Measurements from ENCODE around the gene AMPD2. TPM values are rescaled to one million over a fixed set of nuclear protein-coding genes. Genes with fewer than 3 reads are reported as not detected.

The AMPD2 gene
- total and polyA plus RNA-seq, 9 of the 15 experiments (the other 6 are each of a cell fraction or from before 2014, with no cell fraction given): 2.0 to 77.7 (median 28.2) TPM

DNA sequence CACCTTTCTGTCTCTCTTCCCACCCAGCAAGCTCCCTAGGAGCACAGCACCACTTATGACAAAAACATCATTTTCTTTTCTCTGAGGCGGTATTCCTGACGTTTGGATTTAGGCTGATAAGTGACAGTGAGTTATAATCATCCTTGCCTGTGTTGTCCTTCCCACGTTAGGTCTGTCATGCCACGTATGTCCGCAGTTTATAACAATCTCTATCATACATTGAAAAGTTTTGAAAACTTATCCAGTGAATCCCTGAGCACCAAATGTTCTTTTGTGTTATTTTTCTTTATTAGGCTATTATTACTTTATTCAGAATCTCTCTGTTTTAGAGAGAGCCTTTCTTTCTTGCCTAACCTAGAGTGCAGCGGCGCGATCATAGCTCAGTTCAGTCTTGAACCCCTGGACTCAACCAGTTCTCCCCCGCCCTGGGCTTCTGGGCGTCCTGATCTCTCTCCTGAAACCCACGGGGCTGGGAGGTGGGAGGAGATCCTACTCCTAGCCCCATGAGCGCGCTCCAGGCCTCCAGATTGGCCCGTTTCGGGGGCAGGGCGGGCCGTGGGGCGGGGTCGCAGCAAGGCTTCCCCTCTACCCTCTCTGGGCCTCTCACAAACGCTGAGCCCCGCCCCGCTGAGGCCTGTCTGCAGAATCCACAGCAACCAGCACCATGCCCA lies 48.0 kb downstream of the AMPD2 start, which contains the start of gene GSTM2 (continued):
- TF ChIP-seq, protein P1, sequence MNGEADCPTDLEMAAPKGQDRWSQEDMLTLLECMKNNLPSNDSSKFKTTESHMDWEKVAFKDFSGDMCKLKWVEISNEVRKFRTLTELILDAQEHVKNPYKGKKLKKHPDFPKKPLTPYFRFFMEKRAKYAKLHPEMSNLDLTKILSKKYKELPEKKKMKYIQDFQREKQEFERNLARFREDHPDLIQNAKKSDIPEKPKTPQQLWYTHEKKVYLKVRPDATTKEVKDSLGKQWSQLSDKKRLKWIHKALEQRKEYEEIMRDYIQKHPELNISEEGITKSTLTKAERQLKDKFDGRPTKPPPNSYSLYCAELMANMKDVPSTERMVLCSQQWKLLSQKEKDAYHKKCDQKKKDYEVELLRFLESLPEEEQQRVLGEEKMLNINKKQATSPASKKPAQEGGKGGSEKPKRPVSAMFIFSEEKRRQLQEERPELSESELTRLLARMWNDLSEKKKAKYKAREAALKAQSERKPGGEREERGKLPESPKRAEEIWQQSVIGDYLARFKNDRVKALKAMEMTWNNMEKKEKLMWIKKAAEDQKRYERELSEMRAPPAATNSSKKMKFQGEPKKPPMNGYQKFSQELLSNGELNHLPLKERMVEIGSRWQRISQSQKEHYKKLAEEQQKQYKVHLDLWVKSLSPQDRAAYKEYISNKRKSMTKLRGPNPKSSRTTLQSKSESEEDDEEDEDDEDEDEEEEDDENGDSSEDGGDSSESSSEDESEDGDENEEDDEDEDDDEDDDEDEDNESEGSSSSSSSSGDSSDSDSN (IDR thresholded peaks at IDR 0.05; ENCODE audit: borderline replicate concordance in 1 of 2, low read depth in 2 of 2, low read length in 2 of 2): 0 out of 4 replicates have a peak, but pooled peaks of 1 of the 2 experiments have one; percentile 56
- TF ChIP-seq HMGN3 (IDR thresholded peaks at IDR 0.05; ENCODE audit: borderline replicate concordance, extremely low read depth, insufficient read length, low read depth, low read length): peak; percentile 64
- TF ChIP-seq, protein P2, sequence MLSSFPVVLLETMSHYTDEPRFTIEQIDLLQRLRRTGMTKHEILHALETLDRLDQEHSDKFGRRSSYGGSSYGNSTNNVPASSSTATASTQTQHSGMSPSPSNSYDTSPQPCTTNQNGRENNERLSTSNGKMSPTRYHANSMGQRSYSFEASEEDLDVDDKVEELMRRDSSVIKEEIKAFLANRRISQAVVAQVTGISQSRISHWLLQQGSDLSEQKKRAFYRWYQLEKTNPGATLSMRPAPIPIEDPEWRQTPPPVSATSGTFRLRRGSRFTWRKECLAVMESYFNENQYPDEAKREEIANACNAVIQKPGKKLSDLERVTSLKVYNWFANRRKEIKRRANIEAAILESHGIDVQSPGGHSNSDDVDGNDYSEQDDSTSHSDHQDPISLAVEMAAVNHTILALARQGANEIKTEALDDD (IDR thresholded peaks at IDR 0.05): 0 out of 2 replicates have a peak, but pooled peaks have one; percentile 24
- peak; percentile 27 for TF ChIP-seq KDM5B (IDR thresholded peaks at IDR 0.05; ENCODE audit: insufficient replicate concordance, low read depth, low read length)
- no peak for TF ChIP-seq FOSL1 (tag; conservative IDR thresholded peaks at IDR 0.05)
- TF ChIP-seq POLR3A (IDR thresholded peaks at IDR 0.05; ENCODE audit: borderline replicate concordance, extremely low read depth, insufficient read depth, insufficient read length): peak; percentile 39
- TF ChIP-seq, protein P3, sequence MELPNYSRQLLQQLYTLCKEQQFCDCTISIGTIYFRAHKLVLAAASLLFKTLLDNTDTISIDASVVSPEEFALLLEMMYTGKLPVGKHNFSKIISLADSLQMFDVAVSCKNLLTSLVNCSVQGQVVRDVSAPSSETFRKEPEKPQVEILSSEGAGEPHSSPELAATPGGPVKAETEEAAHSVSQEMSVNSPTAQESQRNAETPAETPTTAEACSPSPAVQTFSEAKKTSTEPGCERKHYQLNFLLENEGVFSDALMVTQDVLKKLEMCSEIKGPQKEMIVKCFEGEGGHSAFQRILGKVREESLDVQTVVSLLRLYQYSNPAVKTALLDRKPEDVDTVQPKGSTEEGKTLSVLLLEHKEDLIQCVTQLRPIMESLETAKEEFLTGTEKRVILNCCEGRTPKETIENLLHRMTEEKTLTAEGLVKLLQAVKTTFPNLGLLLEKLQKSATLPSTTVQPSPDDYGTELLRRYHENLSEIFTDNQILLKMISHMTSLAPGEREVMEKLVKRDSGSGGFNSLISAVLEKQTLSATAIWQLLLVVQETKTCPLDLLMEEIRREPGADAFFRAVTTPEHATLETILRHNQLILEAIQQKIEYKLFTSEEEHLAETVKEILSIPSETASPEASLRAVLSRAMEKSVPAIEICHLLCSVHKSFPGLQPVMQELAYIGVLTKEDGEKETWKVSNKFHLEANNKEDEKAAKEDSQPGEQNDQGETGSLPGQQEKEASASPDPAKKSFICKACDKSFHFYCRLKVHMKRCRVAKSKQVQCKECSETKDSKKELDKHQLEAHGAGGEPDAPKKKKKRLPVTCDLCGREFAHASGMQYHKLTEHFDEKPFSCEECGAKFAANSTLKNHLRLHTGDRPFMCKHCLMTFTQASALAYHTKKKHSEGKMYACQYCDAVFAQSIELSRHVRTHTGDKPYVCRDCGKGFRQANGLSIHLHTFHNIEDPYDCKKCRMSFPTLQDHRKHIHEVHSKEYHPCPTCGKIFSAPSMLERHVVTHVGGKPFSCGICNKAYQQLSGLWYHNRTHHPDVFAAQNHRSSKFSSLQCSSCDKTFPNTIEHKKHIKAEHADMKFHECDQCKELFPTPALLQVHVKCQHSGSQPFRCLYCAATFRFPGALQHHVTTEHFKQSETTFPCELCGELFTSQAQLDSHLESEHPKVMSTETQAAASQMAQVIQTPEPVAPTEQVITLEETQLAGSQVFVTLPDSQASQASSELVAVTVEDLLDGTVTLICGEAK (IDR thresholded peaks at IDR 0.05): peak; percentile 48; the same call in 1 of the 2 replicates
- TF ChIP-seq, protein P3 (CRISPR knock-in tag; IDR thresholded peaks at IDR 0.05): no peak
- peak in 1 of 2 experiments; percentile 54; a peak in 1 of 4 replicates for TF ChIP-seq SRF (CRISPR knock-in tag; IDR thresholded peaks at IDR 0.05)
- peak; percentile 84 for TF ChIP-seq ZBTB7A (IDR thresholded peaks at IDR 0.05; ENCODE audit: borderline replicate concordance, control insufficient read depth, low read depth, low read length)
- TF ChIP-seq KLF16 (IDR thresholded peaks at IDR 0.05): no peak
- no peak for TF ChIP-seq CREB1 (IDR thresholded peaks at IDR 0.05)
- no peak for TF ChIP-seq CREB1 (CRISPR knock-in tag; IDR thresholded peaks at IDR 0.05)
- no peak for TF ChIP-seq COPS2 (conservative IDR thresholded peaks at IDR 0.05)
